Fibroblast of skin of right biceps (primary cell): ENCODE data around the gene RC3H2.

ENCODE experiments used
- DNase-seq: peaks from one replicate; pipeline ENCODE4 v3.0.0-alpha.2; 2013

The RC3H2 gene

DNA sequence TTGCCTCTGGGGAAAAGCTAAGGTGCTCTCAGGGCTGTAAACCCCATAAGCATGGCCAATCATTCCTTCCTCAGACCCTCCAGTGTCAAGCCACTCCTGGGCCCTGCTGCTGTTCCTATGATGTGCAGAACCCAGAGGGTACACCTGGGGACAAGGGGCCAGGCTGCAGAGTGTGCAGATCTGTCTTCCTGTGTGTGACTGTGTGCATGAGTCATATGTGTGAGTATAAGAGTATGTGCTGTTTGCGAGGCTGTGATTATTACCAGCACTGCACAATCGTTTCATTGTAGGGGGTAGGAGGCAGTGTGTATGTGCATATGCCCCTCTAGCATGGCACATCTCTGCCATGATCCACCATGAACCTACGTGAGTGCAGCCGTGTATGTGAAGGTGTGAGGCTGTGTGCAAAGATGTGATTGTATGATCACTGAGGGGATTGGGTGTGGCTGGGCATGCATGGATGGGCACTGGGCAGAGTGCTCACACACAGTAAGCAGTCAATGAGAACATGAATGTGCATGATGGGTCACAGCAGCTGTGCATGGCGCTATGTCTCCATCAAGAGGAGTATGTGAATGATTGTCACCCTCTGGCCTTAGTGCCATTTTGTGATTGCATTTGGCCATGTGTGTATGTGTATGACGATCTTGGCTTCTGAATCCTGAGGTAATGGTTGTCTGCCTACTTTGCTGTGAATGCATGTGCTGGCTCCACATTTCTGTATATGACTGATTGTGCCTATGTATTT lies 107.7 kb downstream of the RC3H2 start:
- no peak for DNase-seq
